Suprapubic skin (tissue), 4 donors: Measurements from ENCODE around the gene ACO1. TPM values are rescaled to one million over a fixed set of nuclear protein-coding genes. Genes with fewer than 3 reads are reported as not detected.
"Not testable (repeated sequence)": the region's sequence is repeated elsewhere in the genome, so short reads cannot be mapped to it uniquely, and the experiment has no call there.

Experiments used
- DNase-seq, 2 donors: peaks; one replicate each; pipeline ENCODE4 v3.0.0-alpha.2; 2019; ENCODE audit warnings: low spot score in 2 of 2
- H3K27ac ChIP-seq: fragments of 200-600 bp; sonication (generic); one replicate; pipeline ENCODE4 v1.5.1; 2019
- H3K27me3 ChIP-seq: fragments of 200-600 bp; sonication (generic); one replicate; pipeline ENCODE4 v1.5.1; 2019
- H3K36me3 ChIP-seq: fragments of 200-600 bp; sonication (generic); one replicate; pipeline ENCODE4 v1.5.1; 2019
- H3K4me1 ChIP-seq: fragments of 200-600 bp; sonication (generic); one replicate; pipeline ENCODE4 v1.5.1; 2019
- H3K4me3 ChIP-seq: fragments of 200-600 bp; sonication (generic); one replicate; pipeline ENCODE4 v1.5.1; 2019; ENCODE audit warnings: mild to moderate bottlenecking
- H3K9me3 ChIP-seq: fragments of 200-600 bp; sonication (generic); one replicate; pipeline ENCODE4 v1.5.1; 2019
- EP300 ChIP-seq: sonication (generic); formaldehyde crosslinking; IDR thresholded peaks from one replicate; pipeline ENCODE4 v1.6.1; 2017; ENCODE audit warnings: antibody characterized with exemption
- POLR2A ChIP-seq, 2 donors: fragments of 450-650 bp; IDR thresholded peaks; one replicate each; pipeline ENCODE4 v1.6.1; 2017; ENCODE audit warnings: antibody characterized with exemption in 2 of 2, mild to moderate bottlenecking in 2 of 2, moderate library complexity in 2 of 2
- POLR2AphosphoS5 ChIP-seq, 3 donors: sonication (generic); formaldehyde crosslinking; IDR thresholded peaks; one replicate each; pipeline ENCODE4 v1.6.1; 2017; ENCODE audit warnings: antibody characterized with exemption in 3 of 3
- WGBS: methylation state at CpG from one replicate; pipeline ENCODE4 v1.1.5; 2018; 5-methylcytosine and 5-hydroxymethylcytosine counted together
- total RNA-seq, 4 donors: library from RNA; depleted of rRNA; stranded (reverse); fragments of >200 nt; gene quantifications; one replicate each; pipeline ENCODE4 v1.1.0, GENCODE V29; 2016
- TF ChIP-seq, protein P1 (sequence below), 2 donors: fragments of 200-600 bp in 1 of 2; fragments of 450-650 bp in 1 of 2; sonication (generic) in 1 of 2; IDR thresholded peaks; one replicate each; pipeline ENCODE4 v1.5.1; 2016 to 2019; ENCODE audit warnings: antibody characterized with exemption in 2 of 2, mild to moderate bottlenecking in 1 of 2, moderate library complexity in 1 of 2

The ACO1 gene
- total RNA-seq, 4 donors from 2014 or later: 18.2 to 25.1 (median 19.9) TPM

DNA sequence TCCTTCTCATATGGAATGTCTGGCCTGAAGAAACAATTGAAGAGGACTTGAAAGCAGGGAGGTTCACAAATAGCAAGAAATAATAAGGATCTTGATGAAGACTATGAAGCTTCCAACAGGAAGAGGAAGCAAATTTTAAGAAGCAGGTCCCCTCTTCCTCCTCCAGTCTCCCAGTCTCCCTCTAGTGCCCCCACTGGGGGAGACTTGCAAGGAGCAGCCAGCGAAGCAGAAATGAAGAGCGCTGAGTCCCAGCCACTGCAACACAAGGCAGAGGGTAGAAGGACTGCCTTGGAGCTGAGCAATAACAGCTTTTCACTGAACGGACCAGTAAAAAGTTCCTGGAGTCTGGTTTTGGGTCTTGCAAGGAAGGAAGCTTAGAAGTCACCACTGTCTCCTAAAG, 32.6 kb upstream of the ACO1 start:
- TF ChIP-seq EP300: no peak
- TF ChIP-seq POLR2AphosphoS5 (IDR thresholded peaks at IDR 0.05): no peak
- no peak for TF ChIP-seq POLR2A (IDR thresholded peaks at IDR 0.05)
- TF ChIP-seq, protein P1, sequence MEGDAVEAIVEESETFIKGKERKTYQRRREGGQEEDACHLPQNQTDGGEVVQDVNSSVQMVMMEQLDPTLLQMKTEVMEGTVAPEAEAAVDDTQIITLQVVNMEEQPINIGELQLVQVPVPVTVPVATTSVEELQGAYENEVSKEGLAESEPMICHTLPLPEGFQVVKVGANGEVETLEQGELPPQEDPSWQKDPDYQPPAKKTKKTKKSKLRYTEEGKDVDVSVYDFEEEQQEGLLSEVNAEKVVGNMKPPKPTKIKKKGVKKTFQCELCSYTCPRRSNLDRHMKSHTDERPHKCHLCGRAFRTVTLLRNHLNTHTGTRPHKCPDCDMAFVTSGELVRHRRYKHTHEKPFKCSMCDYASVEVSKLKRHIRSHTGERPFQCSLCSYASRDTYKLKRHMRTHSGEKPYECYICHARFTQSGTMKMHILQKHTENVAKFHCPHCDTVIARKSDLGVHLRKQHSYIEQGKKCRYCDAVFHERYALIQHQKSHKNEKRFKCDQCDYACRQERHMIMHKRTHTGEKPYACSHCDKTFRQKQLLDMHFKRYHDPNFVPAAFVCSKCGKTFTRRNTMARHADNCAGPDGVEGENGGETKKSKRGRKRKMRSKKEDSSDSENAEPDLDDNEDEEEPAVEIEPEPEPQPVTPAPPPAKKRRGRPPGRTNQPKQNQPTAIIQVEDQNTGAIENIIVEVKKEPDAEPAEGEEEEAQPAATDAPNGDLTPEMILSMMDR (IDR thresholded peaks at IDR 0.05): no peak
- WGBS: 58% methylated on average over 3 of the region's 3 CpGs
- Histone ChIP-seq H3K4me3 (no peak overlapping the region), H3K27ac (no peak overlapping the region), H3K9me3 (no peaks in the 10 kb centered on the region), H3K27me3 (no peaks in the 10 kb centered on the region), H3K4me1 (no peaks in the 10 kb centered on the region), H3K36me3 (no peaks in the 10 kb centered on the region)
- no peak for DNase-seq

DNA sequence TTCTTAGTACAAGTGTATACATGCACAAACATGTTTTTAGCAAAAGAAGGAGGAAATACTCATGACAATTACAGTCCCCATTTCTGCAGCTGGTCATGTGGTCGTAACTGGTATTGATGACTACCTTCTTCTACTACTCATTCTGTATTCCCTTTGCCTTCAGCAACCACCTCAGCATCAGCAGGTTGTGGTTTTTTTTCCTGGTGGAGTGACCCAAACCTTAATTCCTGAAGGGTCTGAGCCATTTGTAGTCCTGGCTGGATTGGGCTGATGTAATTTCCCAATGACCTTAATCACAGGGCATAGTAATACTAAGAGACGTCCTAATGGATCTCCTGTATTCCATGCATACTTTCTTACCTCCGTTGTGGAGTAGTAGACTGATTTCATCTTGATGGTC, 31.0 kb upstream of the ACO1 start:
- WGBS: 81% methylated on average over 3 of the region's 3 CpGs

DNA sequence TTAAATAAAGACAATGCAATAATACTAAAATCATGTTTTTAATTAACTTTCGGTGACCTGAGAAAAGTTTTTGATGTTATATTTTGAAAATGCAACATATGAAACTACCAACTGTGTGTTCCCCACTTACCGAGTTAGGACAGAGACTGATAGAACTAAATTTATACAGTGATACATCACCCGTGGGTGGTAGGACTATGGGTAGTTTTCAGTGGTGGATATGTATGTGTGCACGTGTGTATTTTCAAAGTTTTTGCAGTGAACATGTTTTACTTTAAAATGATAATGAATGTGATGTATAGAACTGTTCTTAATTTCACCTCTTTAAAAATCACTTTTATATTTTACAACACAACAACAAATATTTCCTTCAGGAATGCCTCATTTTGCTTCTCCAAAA, 25.0 kb upstream of the ACO1 start:
- H3K4me1 ChIP-seq: no peaks in the 10 kb centered on the region
- 66% methylated on average over 4 of the region's 4 CpGs for WGBS
- H3K9me3 ChIP-seq: no peaks in the 10 kb centered on the region
- H3K4me3 ChIP-seq: no peak overlapping the region
- no peak for TF ChIP-seq EP300
- no peak for TF ChIP-seq POLR2A (IDR thresholded peaks at IDR 0.05)
- TF ChIP-seq, protein P1 (IDR thresholded peaks at IDR 0.05): no peak
- no peak overlapping the region for H3K27ac ChIP-seq
- no peaks in the 10 kb centered on the region for H3K27me3 ChIP-seq
- no peaks in the 10 kb centered on the region for H3K36me3 ChIP-seq
- no peak for DNase-seq

More for the DNA sequence above, 31.0 kb upstream of the ACO1 start:
- H3K4me1 ChIP-seq, H3K9me3 ChIP-seq, H3K36me3 ChIP-seq, H3K27me3 ChIP-seq, H3K27ac ChIP-seq, DNase-seq, H3K4me3 ChIP-seq: not testable (repeated sequence)

DNA sequence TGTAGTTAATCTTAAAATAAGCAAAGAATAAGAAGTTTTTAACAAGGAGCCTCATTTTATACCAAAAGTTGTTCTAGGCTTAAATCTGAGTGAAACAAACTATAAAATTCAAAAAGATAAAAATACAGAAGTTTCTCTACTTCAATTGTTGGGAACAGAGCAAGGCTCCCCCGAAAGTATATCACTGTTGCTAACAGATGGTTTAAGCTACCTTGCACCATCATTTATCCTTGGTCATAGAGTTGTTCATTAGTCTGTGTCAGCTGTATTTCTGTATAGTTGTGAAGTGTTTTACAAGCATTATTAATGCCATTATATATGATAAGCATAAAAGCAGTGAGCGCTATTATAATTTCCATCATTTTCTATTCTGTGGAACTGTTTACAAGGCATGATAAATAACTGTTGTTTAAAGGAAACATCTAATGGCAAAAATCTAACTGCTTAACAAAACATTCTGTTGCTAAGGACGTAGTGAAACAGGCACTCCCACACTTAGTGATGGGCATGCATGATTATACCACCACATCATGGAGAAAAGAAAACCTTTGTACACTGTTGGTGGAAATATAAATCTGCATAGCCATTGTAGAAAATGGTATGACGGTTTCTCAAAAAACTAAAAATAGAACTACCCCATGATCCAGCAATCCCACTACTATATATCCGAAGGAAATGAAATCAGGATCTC, 23.3 kb upstream of the ACO1 start:
- 81% methylated on average over 5 of the region's 5 CpGs for WGBS
- TF ChIP-seq, protein P1 (IDR thresholded peaks at IDR 0.05): no peak
- TF ChIP-seq POLR2A (IDR thresholded peaks at IDR 0.05) (no peak), POLR2AphosphoS5 (IDR thresholded peaks at IDR 0.05) (no peak), EP300 (no peak)
- Histone ChIP-seq H3K27ac (no peak overlapping the region), H3K4me3 (no peak overlapping the region), H3K4me1 (no peaks in the 10 kb centered on the region), H3K27me3 (no peaks in the 10 kb centered on the region), H3K9me3 (no peaks in the 10 kb centered on the region), H3K36me3 (no peaks in the 10 kb centered on the region)
- DNase-seq: no peak

DNA sequence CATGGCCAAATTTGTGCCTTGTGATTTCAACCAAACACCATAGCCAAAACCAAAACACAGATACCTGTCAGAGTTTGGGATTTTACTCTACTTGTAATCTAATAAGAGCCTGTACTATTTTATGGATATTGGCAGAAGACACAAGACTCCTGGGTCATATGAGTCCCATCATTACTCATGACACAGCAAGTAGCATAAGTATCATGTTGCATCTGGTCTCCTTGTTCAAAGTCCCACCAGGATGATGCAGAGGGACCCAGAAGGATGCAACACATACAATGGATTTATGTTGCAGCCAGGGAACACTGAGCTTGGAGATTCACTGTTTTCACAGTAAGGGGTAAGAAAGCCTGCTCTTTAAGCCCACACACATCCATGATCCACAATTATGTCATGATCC, 13.2 kb upstream of the ACO1 start:
- Histone ChIP-seq H3K4me1 (no peaks in the 10 kb centered on the region), H3K27ac (no peak overlapping the region), H3K9me3 (no peaks in the 10 kb centered on the region), H3K36me3 (no peaks in the 10 kb centered on the region), H3K4me3 (no peak overlapping the region), H3K27me3 (no peaks in the 10 kb centered on the region)
- TF ChIP-seq EP300: no peak
- TF ChIP-seq POLR2A (IDR thresholded peaks at IDR 0.05): no peak
- no peak for TF ChIP-seq POLR2AphosphoS5 (IDR thresholded peaks at IDR 0.05)
- TF ChIP-seq, protein P1 (IDR thresholded peaks at IDR 0.05): no peak
- no peak for DNase-seq

DNA sequence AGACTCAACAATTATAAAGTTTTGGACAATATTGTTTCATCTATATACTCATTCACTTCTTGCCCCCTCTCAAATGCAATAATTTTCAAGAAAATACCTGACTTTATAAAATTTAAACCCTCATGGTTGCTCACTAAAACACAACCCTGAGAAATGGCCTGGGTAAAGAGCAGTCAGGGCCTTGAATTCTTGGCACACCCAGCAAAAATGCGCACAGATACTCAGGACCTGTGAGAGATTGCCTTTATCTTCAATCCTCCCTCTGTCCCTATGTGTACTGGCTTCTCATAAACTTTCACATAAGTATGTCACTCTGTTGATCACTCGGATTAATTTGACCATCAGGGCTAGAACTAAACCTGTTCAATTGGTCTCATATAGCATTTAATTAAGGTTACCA, 12.8 kb upstream of the ACO1 start:
- 98% methylated on average over 2 of the region's 2 CpGs for WGBS
- no peak for TF ChIP-seq POLR2A (IDR thresholded peaks at IDR 0.05)
- no peak for TF ChIP-seq EP300
- TF ChIP-seq, protein P1 (IDR thresholded peaks at IDR 0.05): no peak
- no peak for TF ChIP-seq POLR2AphosphoS5 (IDR thresholded peaks at IDR 0.05)
- Histone ChIP-seq H3K4me3 (no peak overlapping the region), H3K36me3 (no peaks in the 10 kb centered on the region), H3K27ac (no peak overlapping the region), H3K9me3 (no peaks in the 10 kb centered on the region), H3K4me1 (no peaks in the 10 kb centered on the region), H3K27me3 (no peaks in the 10 kb centered on the region)
- no peak for DNase-seq
